ENCODE data around the gene BCAS3.

- TF ChIP-seq CTCF (IDR thresholded peaks at IDR 0.05): no peak
- TF ChIP-seq POLR2A (IDR thresholded peaks at IDR 0.05): no peak
Observed at GRCh38 chr17:60804831-60805230, 127.2 kb downstream of the BCAS3 start.

Data from body of pancreas (tissue), 4 donors.